H9 (cell line): Measurements from ENCODE around the gene CCL11. TPM values are rescaled to one million over a fixed set of nuclear protein-coding genes. Genes with fewer than 3 reads are reported as not detected.

Experiments
- DNase-seq: peaks from one replicate; pipeline ENCODE4 v3.0.0-alpha.2; 2017
- H2AFZ ChIP-seq: one replicate; pipeline ENCODE4 v1.6.1; 2013; ENCODE audit warnings: mild to moderate bottlenecking, low read length, control low read depth, moderate library complexity
- H2AK5ac ChIP-seq: 2 replicates; pipeline ENCODE4 v1.6.1; 2013; ENCODE audit warnings: low read length, control low read depth, mixed read lengths; ENCODE audit not compliant: insufficient read length
- H2BK120ac ChIP-seq: one replicate; pipeline ENCODE4 v1.6.1; 2013; ENCODE audit warnings: low read depth, mild to moderate bottlenecking, low read length, control low read depth, inconsistent platforms; ENCODE audit not compliant: poor library complexity, severe bottlenecking
- H2BK12ac ChIP-seq: 2 replicates; pipeline ENCODE4 v1.6.1; 2013; ENCODE audit warnings: low read length, control low read depth, mixed read lengths, low read depth; ENCODE audit not compliant: insufficient read length
- H2BK15ac ChIP-seq: 2 replicates; pipeline ENCODE4 v1.6.1; 2013; ENCODE audit warnings: low read depth, low read length, control low read depth
- H2BK20ac ChIP-seq: one replicate; pipeline ENCODE4 v1.6.1; 2013; ENCODE audit warnings: low read depth, mild to moderate bottlenecking, low read length, control low read depth, inconsistent platforms; ENCODE audit not compliant: poor library complexity, severe bottlenecking
- H2BK5ac ChIP-seq: 2 replicates; pipeline ENCODE4 v1.6.1; 2013; ENCODE audit warnings: low read length, control low read depth, mixed read lengths; ENCODE audit not compliant: insufficient read length
- H3K14ac ChIP-seq: 2 replicates; pipeline ENCODE4 v1.6.1; 2013; ENCODE audit warnings: low read length, control low read depth; ENCODE audit not compliant: insufficient read depth
- H3K18ac ChIP-seq: 2 replicates; pipeline ENCODE4 v1.6.1; 2013; ENCODE audit warnings: low read depth, mild to moderate bottlenecking, mixed read lengths, low read length, control low read depth; ENCODE audit not compliant: insufficient read length
- H3K23ac ChIP-seq: 2 replicates; pipeline ENCODE4 v1.6.1; 2013; ENCODE audit warnings: low read length, control low read depth, mixed read lengths, low read depth; ENCODE audit not compliant: insufficient read length
- H3K23me2 ChIP-seq: 2 replicates; pipeline ENCODE4 v1.6.1; 2013; ENCODE audit warnings: low read depth, mild to moderate bottlenecking, mixed read lengths, low read length, control low read depth; ENCODE audit not compliant: insufficient read length, poor library complexity, severe bottlenecking
- H3K27ac ChIP-seq: 2 replicates; pipeline ENCODE4 v1.5.1; 2013; ENCODE audit warnings: low read length, control low read depth, mixed read lengths, low read depth; ENCODE audit not compliant: insufficient read length
- H3K27me3 ChIP-seq: 2 replicates; pipeline ENCODE4 v1.6.1; 2013; ENCODE audit warnings: low read length, control low read depth, inconsistent platforms; ENCODE audit not compliant: insufficient read depth
- H3K4ac ChIP-seq: 2 replicates; pipeline ENCODE4 v1.6.1; 2013; ENCODE audit warnings: low read depth, mild to moderate bottlenecking, control low read depth, inconsistent platforms, low read length, moderate library complexity
- H3K4me1 ChIP-seq: 2 replicates; pipeline ENCODE4 v1.6.1; 2013; ENCODE audit warnings: low read length, control low read depth, inconsistent platforms; ENCODE audit not compliant: insufficient read depth
- H3K4me2 ChIP-seq: 2 replicates; pipeline ENCODE4 v1.6.1; 2013; ENCODE audit warnings: low read length, control low read depth, mixed read lengths; ENCODE audit not compliant: insufficient read length, insufficient read depth
- H3K56ac ChIP-seq: 2 replicates; pipeline ENCODE4 v1.6.1; 2013; ENCODE audit warnings: low read depth, mild to moderate bottlenecking, mixed read lengths, low read length, control low read depth; ENCODE audit not compliant: insufficient read length
- H3K79me1 ChIP-seq: 2 replicates; pipeline ENCODE4 v1.6.1; 2013; ENCODE audit warnings: low read depth, mild to moderate bottlenecking, moderate library complexity, low read length, control low read depth, inconsistent platforms; ENCODE audit not compliant: insufficient read depth, poor library complexity, severe bottlenecking
- H3K79me2 ChIP-seq: 2 replicates; pipeline ENCODE4 v1.6.1; 2013; ENCODE audit warnings: low read length, control low read depth, inconsistent platforms; ENCODE audit not compliant: insufficient read depth
- H3K9ac ChIP-seq: 2 replicates; pipeline ENCODE4 v1.6.1; 2013; ENCODE audit warnings: low read length, control low read depth, mixed read lengths; ENCODE audit not compliant: insufficient read length; ENCODE audit errors: extremely low read depth
- H3K9me3 ChIP-seq: one replicate; pipeline ENCODE4 v1.6.1; 2013; ENCODE audit warnings: low read depth, low read length, inconsistent platforms; ENCODE audit not compliant: control insufficient read depth
- H3T11ph ChIP-seq: one replicate; pipeline ENCODE4 v1.6.1; 2013; ENCODE audit warnings: mild to moderate bottlenecking, low read length, control low read depth, inconsistent platforms
- H4K20me1 ChIP-seq: one replicate; pipeline ENCODE4 v1.6.1; 2013; ENCODE audit not compliant: control insufficient read depth, insufficient read length, insufficient read depth
- H4K5ac ChIP-seq: 2 replicates; pipeline ENCODE4 v1.6.1; 2013; ENCODE audit warnings: low read depth, mild to moderate bottlenecking, mixed read lengths, low read length, control low read depth; ENCODE audit not compliant: insufficient read length
- H4K8ac ChIP-seq: replicated peaks from 2 replicates; pipeline ENCODE4 v1.6.1; 2013; ENCODE audit warnings: low read length, control low read depth, mixed read lengths, low read depth; ENCODE audit not compliant: insufficient read length
- H4K91ac ChIP-seq: 2 replicates; pipeline ENCODE4 v1.6.1; 2013; ENCODE audit warnings: low read depth, mild to moderate bottlenecking, moderate library complexity, mixed read lengths, low read length, control low read depth; ENCODE audit not compliant: insufficient read length
- H3K27ac Mint-ChIP-seq, 3 experiments: 2 replicates in 2 of 3; 3 replicates in 1 of 3; pipeline ENCODE4 v1.8.0; 2020 to 2021; ENCODE audit warnings: mixed read lengths in 3 of 3, mild to moderate bottlenecking in 1 of 3, moderate library complexity in 1 of 3
- H3K27me3 Mint-ChIP-seq: 2 replicates; pipeline ENCODE4 v1.8.0; 2021; ENCODE audit warnings: low read depth, mild to moderate bottlenecking, moderate library complexity, mixed read lengths
- H3K36me3 Mint-ChIP-seq, 3 experiments: 2 replicates in 2 of 3; 3 replicates in 1 of 3; pipeline ENCODE4 v1.8.0; 2020 to 2021; ENCODE audit warnings: low read depth in 3 of 3, mixed read lengths in 3 of 3; ENCODE audit not compliant: insufficient read depth in 1 of 3
- H3K4me1 Mint-ChIP-seq, 2 experiments: 2 replicates each; pipeline ENCODE4 v1.8.0; 2020; ENCODE audit warnings: mixed read lengths in 2 of 2
- H3K4me3 Mint-ChIP-seq, 2 experiments: 2 replicates in 1 of 2; 3 replicates in 1 of 2; pipeline ENCODE4 v1.8.0; 2020 to 2021; ENCODE audit warnings: mild to moderate bottlenecking in 2 of 2, mixed read lengths in 2 of 2, moderate library complexity in 1 of 2
- H3K9me3 Mint-ChIP-seq, 2 experiments: 2 replicates in 1 of 2; 3 replicates in 1 of 2; pipeline ENCODE4 v1.8.0; 2020; ENCODE audit warnings: mild to moderate bottlenecking in 2 of 2, mixed read lengths in 2 of 2, moderate library complexity in 1 of 2
- CTCF ChIP-seq: fragments of 200-600 bp; sonication (generic); conservative IDR thresholded peaks from 3 replicates; pipeline ENCODE4 v1.8.0; 2021; ENCODE audit warnings: antibody characterized with exemption, mild to moderate bottlenecking
- WGBS: extraction: QIAGEN DNeasy Blood & Tissue Kit; methylation state at CpG from one replicate; pipeline ENCODE4 v1.1.7; 2013; ENCODE audit warnings: missing lambda C conversion rate, low lambda C conversion rate, mixed read lengths; ENCODE audit not compliant: insufficient read length; ENCODE audit errors: extremely low coverage; 5-methylcytosine and 5-hydroxymethylcytosine counted together
- total RNA-seq: library from RNA; stranded (reverse); gene quantifications from 2 replicates; pipeline ENCODE4 v1.2.1, GENCODE V29; 2021

CCL11 gene
- total RNA-seq, 1 experiment from 2014 or later = not detected

GRCh38 chr17:34246446-34246845, 39.1 kb upstream of the CCL11 start:
- no peak overlapping the region for H4K91ac ChIP-seq
- no peak overlapping the region for H2BK15ac ChIP-seq
- H2AFZ ChIP-seq = no peak overlapping the region
- no peak overlapping the region for H2BK120ac ChIP-seq
- no peak overlapping the region for H3K4me2 ChIP-seq
- H2BK12ac ChIP-seq = no peak overlapping the region
- H3K4ac ChIP-seq = no peak overlapping the region
- no peaks in the 10 kb centered on the region for H3K79me2 ChIP-seq
- WGBS = no CpG with 5 or more reads among the region's 1 CpG
- H3K14ac ChIP-seq = no peak overlapping the region
- H3K4me1 ChIP-seq = no peaks in the 10 kb centered on the region; the same call in 1 of the 2 replicates
- H4K5ac ChIP-seq = no peak overlapping the region
- no peak overlapping the region for H3K56ac ChIP-seq
- no peaks in the 10 kb centered on the region for H3K9me3 Mint-ChIP-seq
- H3K27me3 ChIP-seq = no peaks in the 10 kb centered on the region
- no peak for TF ChIP-seq CTCF
- H3K36me3 Mint-ChIP-seq = no peaks in the 10 kb centered on the region; a peak in 1 of 7 replicates
- H3K23me2 ChIP-seq = no peaks in the 10 kb centered on the region
- no peak overlapping the region for H3K27ac ChIP-seq
- no peaks in the 10 kb centered on the region for H4K20me1 ChIP-seq
- no peak overlapping the region for H2BK20ac ChIP-seq
- H4K8ac ChIP-seq = no peak overlapping the region
- no peak overlapping the region for H3K27ac Mint-ChIP-seq
- no peak overlapping the region for H3K18ac ChIP-seq
- no peaks in the 10 kb centered on the region for H3K79me1 ChIP-seq
- H3K27me3 Mint-ChIP-seq = peaks cover 2% of the 10 kb centered on the region
- H3K4me3 Mint-ChIP-seq = no peak overlapping the region
- no peak overlapping the region for H3K23ac ChIP-seq
- H2AK5ac ChIP-seq = no peak overlapping the region
- no peak overlapping the region for H3K9ac ChIP-seq
- no peaks in the 10 kb centered on the region for H3K9me3 ChIP-seq
- DNase-seq = no peak
- no peak overlapping the region for H2BK5ac ChIP-seq
- peaks cover 22% of the 10 kb centered on the region in 2 experiments for H3K4me1 Mint-ChIP-seq
- H3T11ph ChIP-seq = no peak overlapping the region
